SU-DHL-6 (cell line): Measurements from ENCODE around the gene RNF166.

Experiments
- EZH2phosphoT487 ChIP-seq: fragments of 200-600 bp; sonication (generic), shearing (Covaris generic); conservative IDR thresholded peaks from 2 replicates; pipeline ENCODE4 v1.6.1; 2018; ENCODE audit warnings: mild to moderate bottlenecking, antibody characterized with exemption, low read length, moderate library complexity, mixed read lengths
- TF ChIP-seq, protein P1 (sequence below): fragments of 200-600 bp; sonication (generic); IDR thresholded peaks from one replicate; pipeline ENCODE4 v1.5.1; 2017; ENCODE audit warnings: antibody characterized with exemption, mild to moderate bottlenecking, low read length, moderate library complexity; ENCODE audit not compliant: insufficient read depth, poor library complexity, severe bottlenecking

DNA sequence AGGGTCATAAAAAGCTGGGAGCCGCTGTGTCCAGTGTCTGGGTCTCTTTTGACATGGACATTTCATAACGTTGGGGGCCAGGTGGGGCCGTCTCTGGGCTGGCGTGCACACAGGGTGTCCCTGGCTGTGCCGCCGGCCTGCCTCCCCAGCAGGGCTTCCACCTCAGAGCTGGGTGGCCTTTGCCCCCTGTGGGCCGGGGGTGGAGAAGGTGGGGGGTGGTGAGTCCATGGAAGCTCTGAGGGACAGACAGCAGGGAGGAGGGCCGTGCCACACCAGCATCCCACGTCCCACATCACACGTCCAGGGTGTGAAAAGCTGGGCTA is 19.0 kb downstream of the RNF166 start:
- TF ChIP-seq EZH2phosphoT487: no peak
- TF ChIP-seq, protein P1, sequence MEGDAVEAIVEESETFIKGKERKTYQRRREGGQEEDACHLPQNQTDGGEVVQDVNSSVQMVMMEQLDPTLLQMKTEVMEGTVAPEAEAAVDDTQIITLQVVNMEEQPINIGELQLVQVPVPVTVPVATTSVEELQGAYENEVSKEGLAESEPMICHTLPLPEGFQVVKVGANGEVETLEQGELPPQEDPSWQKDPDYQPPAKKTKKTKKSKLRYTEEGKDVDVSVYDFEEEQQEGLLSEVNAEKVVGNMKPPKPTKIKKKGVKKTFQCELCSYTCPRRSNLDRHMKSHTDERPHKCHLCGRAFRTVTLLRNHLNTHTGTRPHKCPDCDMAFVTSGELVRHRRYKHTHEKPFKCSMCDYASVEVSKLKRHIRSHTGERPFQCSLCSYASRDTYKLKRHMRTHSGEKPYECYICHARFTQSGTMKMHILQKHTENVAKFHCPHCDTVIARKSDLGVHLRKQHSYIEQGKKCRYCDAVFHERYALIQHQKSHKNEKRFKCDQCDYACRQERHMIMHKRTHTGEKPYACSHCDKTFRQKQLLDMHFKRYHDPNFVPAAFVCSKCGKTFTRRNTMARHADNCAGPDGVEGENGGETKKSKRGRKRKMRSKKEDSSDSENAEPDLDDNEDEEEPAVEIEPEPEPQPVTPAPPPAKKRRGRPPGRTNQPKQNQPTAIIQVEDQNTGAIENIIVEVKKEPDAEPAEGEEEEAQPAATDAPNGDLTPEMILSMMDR: no peak
